KOPT-K1 (cell line): ENCODE results near the gene MAGI3.
"Not testable (repeated sequence)": the region's sequence is repeated elsewhere in the genome, so short reads cannot be mapped to it uniquely, and the experiment has no call there.

Experiments
- H3K27ac ChIP-seq: fragments of 200-600 bp; sonication (generic); 2 replicates; pipeline ENCODE4 v1.5.1; 2016; ENCODE audit warnings: antibody characterized with exemption, mild to moderate bottlenecking, low read depth, low read length; ENCODE audit not compliant: poor library complexity, severe bottlenecking
- H3K36me3 ChIP-seq: fragments of 200-600 bp; sonication (generic); 2 replicates; pipeline ENCODE4 v1.5.1; 2017; ENCODE audit warnings: antibody characterized with exemption, mild to moderate bottlenecking, low read length, moderate library complexity; ENCODE audit not compliant: insufficient read depth
- H3K9me3 ChIP-seq: fragments of 200-600 bp; sonication (generic); 2 replicates; pipeline ENCODE4 v1.5.1; 2017; ENCODE audit warnings: antibody characterized with exemption, low read length, mild to moderate bottlenecking; ENCODE audit not compliant: insufficient read depth, poor library complexity, severe bottlenecking

Gene MAGI3

DNA sequence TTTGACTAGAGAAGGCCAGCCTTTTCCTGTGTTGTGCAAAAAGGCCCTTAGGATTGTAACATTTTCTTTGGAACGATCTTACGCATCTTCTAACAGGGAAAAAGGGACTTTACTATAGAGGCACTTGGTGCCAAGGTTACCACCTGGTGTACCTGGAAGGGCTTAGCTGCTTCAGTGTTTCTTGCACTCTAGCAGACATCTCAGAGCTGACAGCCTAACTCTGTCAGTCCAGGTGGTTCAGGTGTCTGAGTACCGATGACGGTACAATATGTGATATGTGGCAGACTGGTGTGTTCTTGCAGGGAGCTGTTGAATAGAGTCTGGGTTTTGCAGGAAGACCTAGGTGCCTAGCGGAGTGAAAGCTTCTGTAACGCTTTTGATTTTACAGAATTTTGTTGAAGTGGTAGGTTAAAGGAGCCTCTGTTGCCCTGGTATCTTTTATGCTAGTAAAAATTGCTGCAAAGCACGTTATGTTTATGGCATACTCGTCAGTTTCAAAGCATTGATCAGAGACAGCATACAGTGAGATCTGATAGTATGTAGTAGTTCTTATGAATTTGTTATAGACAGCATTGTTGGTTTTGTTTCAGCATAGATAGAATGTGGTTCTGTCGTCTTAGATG is 1.4 kb downstream of the MAGI3 start:
- H3K27ac ChIP-seq = no peak overlapping the region

DNA sequence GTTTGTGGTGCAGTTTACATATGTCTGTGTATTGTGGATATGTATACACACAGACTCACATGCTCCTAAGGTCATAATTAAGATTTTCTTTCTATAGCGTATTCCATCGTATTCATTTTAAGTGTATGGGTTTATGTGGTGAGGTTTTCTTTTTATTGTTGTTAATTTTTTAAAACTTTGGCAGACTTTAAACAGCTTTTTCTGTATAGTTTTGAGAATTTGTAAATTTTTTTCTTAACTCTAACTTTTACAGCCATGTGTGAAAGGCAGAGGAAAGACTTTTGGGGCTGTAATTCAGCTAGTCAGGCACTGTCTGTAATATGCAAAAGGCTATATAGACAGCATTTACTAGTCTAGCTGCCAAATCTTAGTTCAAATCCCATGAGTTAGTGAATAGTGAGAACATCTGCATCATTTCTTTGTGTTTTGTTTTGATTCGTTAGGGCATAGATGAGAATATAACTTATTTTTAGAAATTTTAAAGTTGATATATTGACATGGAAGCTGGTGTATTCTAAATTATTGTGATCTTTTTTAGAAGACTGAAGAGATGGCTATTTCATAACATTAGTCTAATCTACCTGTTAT is 2.3 kb downstream of the MAGI3 start:
- Histone ChIP-seq H3K27ac (no peak overlapping the region), H3K36me3 (no peaks in the 10 kb centered on the region), H3K9me3 (peaks cover 7% of the 10 kb centered on the region)

More for the DNA sequence above, 1.4 kb downstream of the MAGI3 start:
- Histone ChIP-seq H3K36me3 (no peaks in the 10 kb centered on the region), H3K9me3 (peaks cover 7% of the 10 kb centered on the region)

GRCh38 chr1:113394043-113394862 is 3.9 kb downstream of the MAGI3 start:
- H3K9me3 ChIP-seq = no peaks in the 10 kb centered on the region
- no peak overlapping the region for H3K27ac ChIP-seq
- H3K36me3 ChIP-seq = no peaks in the 10 kb centered on the region

- no peaks in the 10 kb centered on the region for H3K9me3 ChIP-seq
- H3K27ac ChIP-seq = no peak overlapping the region
- no peaks in the 10 kb centered on the region for H3K36me3 ChIP-seq
These were observed 4.5 kb downstream of the MAGI3 start for GRCh38 chr1:113394863-113395259.

GRCh38 chr1:113396102-113396501 is 5.8 kb downstream of the MAGI3 start:
- no peaks in the 10 kb centered on the region for H3K36me3 ChIP-seq
- no peaks in the 10 kb centered on the region for H3K9me3 ChIP-seq
- H3K27ac ChIP-seq = no peak overlapping the region

GRCh38 chr1:113396585-113396984 is 6.3 kb downstream of the MAGI3 start:
- no peak overlapping the region for H3K27ac ChIP-seq
- no peaks in the 10 kb centered on the region for H3K9me3 ChIP-seq
- H3K36me3 ChIP-seq = no peaks in the 10 kb centered on the region

DNA sequence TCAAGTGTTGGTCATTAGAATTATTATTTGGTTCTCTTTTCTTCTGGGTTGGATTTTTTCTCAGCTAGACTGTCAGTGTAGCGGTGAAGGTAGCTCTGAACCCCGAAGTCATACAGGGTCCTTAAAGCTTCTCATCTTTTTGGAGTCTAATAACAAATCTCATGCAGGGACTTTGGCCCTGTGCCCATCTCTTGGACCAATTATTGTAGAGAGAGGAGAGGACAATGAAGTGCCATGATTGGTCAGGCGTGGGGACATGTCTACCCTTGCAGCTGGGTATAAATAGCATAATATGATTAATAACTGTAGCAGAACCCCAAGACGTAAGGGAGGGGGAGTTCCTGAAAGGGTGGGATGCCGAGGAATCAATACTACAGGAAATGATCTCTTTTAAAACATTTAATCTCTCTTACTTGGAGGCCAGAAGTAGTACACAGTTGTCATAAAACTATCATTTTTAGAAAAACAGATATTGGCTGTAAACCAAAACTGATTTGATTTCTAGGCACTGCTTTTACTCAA is 8.8 kb downstream of the MAGI3 start:
- Histone ChIP-seq H3K9me3 (no peaks in the 10 kb centered on the region), H3K27ac (no peak overlapping the region), H3K36me3 (no peaks in the 10 kb centered on the region)

- H3K27ac ChIP-seq = no peak overlapping the region
- no peaks in the 10 kb centered on the region for H3K36me3 ChIP-seq
- H3K9me3 ChIP-seq = no peaks in the 10 kb centered on the region
These were observed 10.8 kb downstream of the MAGI3 start for GRCh38 chr1:113401067-113401466.

GRCh38 chr1:113401728-113402127 is 11.4 kb downstream of the MAGI3 start:
- Histone ChIP-seq H3K27ac (no peak overlapping the region), H3K36me3 (no peaks in the 10 kb centered on the region), H3K9me3 (no peaks in the 10 kb centered on the region)

GRCh38 chr1:113403065-113403464 is 12.8 kb downstream of the MAGI3 start:
- H3K27ac ChIP-seq = no peak overlapping the region
- no peaks in the 10 kb centered on the region for H3K9me3 ChIP-seq
- H3K36me3 ChIP-seq = no peaks in the 10 kb centered on the region

GRCh38 chr1:113405573-113405972 is 15.3 kb downstream of the MAGI3 start:
- no peak overlapping the region for H3K27ac ChIP-seq

DNA sequence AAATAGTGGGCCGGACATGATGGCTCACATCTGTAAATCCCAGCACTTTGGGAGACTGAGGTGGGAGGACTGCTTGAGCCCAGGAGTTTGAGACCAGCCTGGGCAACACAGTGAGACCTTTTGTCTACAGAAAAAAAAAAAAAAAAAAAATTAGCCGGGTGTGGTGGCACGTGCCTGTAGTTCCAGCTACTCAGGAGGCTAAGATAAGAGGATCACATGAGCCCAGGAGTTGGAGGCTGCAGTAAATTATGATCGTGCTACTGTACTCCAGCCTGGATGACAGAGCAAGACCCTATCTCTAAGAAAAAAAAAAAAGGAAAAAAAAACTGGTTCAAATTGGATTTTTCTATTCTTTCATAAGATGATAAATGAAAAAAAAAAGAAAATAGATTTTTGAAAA is 15.8 kb downstream of the MAGI3 start:
- H3K27ac ChIP-seq, H3K36me3 ChIP-seq, H3K9me3 ChIP-seq: not testable (repeated sequence)

More at GRCh38 chr1:113405573-113405972, 15.3 kb downstream of the MAGI3 start:
- no peaks in the 10 kb centered on the region for H3K36me3 ChIP-seq
- no peaks in the 10 kb centered on the region for H3K9me3 ChIP-seq

- Histone ChIP-seq H3K36me3 (no peaks in the 10 kb centered on the region), H3K9me3 (no peaks in the 10 kb centered on the region), H3K27ac (no peak overlapping the region)
These were observed 19.0 kb downstream of the MAGI3 start for GRCh38 chr1:113409363-113409762.

DNA sequence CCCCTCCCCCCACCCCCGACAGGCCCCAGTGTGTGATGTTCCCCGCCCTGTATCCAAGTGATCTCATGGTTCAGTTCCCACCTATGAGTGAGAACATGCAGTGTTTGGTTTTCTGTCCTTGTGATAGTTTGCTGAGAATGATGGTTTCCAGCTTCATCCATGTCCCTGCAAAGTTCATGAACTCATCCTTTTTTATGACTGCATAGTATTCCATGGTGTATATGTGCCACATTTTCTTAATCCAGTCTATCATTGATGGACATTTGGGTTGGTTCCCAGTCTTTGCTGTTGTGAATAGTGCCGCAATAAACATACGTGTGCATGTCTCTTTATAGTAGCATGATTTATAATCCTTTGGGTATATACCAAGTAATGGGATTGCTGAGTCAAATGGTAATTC is 21.7 kb downstream of the MAGI3 start:
- not testable (repeated sequence) for H3K9me3 ChIP-seq, H3K27ac ChIP-seq, H3K36me3 ChIP-seq

- Histone ChIP-seq H3K36me3 (no peaks in the 10 kb centered on the region), H3K9me3 (no peaks in the 10 kb centered on the region), H3K27ac (no peak overlapping the region)
These were observed 25.2 kb downstream of the MAGI3 start for GRCh38 chr1:113415310-113416070.
